ES-I3 (cell line): ENCODE results near the gene ABCB6.

Source experiments
- H3K36me3 ChIP-seq: 2 replicates; pipeline ENCODE4 v1.6.1; 2013; ENCODE audit warnings: mild to moderate bottlenecking, low read length, control low read depth, moderate library complexity; ENCODE audit not compliant: insufficient read depth
- H3K4me1 ChIP-seq: 2 replicates; pipeline ENCODE4 v1.6.1; 2013; ENCODE audit warnings: mild to moderate bottlenecking, control low read depth, low read length; ENCODE audit not compliant: insufficient read depth
- H3K9ac ChIP-seq: 2 replicates; pipeline ENCODE4 v1.6.1; 2013; ENCODE audit warnings: low read depth, mild to moderate bottlenecking, low read length, moderate library complexity
- H3K9me3 ChIP-seq: 2 replicates; pipeline ENCODE4 v1.6.1; 2013; ENCODE audit warnings: mild to moderate bottlenecking, low read length, moderate library complexity; ENCODE audit not compliant: control insufficient read depth, insufficient read depth

The ABCB6 gene

GRCh38 chr2:219250049-219250781, 31.5 kb upstream of the ABCB6 start:
- H3K9ac ChIP-seq = no peak overlapping the region
- 0 out of 2 replicates have a peak, but pooled peaks cover 6% of the 10 kb centered on the region for H3K36me3 ChIP-seq
- peaks cover 26% of the 10 kb centered on the region for H3K4me1 ChIP-seq
- H3K9me3 ChIP-seq = no peaks in the 10 kb centered on the region

GRCh38 chr2:219249203-219249980, 30.6 kb upstream of the ABCB6 start:
- peaks cover 31% of the 10 kb centered on the region for H3K4me1 ChIP-seq
- no peak overlapping the region for H3K9ac ChIP-seq
- no peaks in the 10 kb centered on the region for H3K9me3 ChIP-seq
- 0 out of 2 replicates have a peak, but pooled peaks cover 6% of the 10 kb centered on the region for H3K36me3 ChIP-seq

- Histone ChIP-seq H3K4me1 (peaks cover 32% of the 10 kb centered on the region), H3K9me3 (no peaks in the 10 kb centered on the region), H3K36me3 (0 out of 2 replicates have a peak, but pooled peaks cover 6% of the 10 kb centered on the region), H3K9ac (no peak overlapping the region)
Observed at GRCh38 chr2:219248845-219249202, 30.1 kb upstream of the ABCB6 start.

- H3K4me1 ChIP-seq = peaks cover 32% of the 10 kb centered on the region
- no peak overlapping the region for H3K9ac ChIP-seq
- no peaks in the 10 kb centered on the region for H3K9me3 ChIP-seq
- H3K36me3 ChIP-seq = 0 out of 2 replicates have a peak, but pooled peaks cover 6% of the 10 kb centered on the region
Observed at GRCh38 chr2:219247678-219248642, 29.2 kb upstream of the ABCB6 start.

GRCh38 chr2:219246559-219246958, 27.8 kb upstream of the ABCB6 start:
- Histone ChIP-seq H3K9me3 (no peaks in the 10 kb centered on the region), H3K9ac (no peak overlapping the region), H3K36me3 (0 out of 2 replicates have a peak, but pooled peaks cover 6% of the 10 kb centered on the region), H3K4me1 (peaks cover 23% of the 10 kb centered on the region)

GRCh38 chr2:219245899-219246230, 27.1 kb upstream of the ABCB6 start:
- Histone ChIP-seq H3K9me3 (no peaks in the 10 kb centered on the region), H3K36me3 (0 out of 2 replicates have a peak, but pooled peaks cover 6% of the 10 kb centered on the region), H3K4me1 (peaks cover 23% of the 10 kb centered on the region), H3K9ac (peak overlapping the region; percentile 79)

- Histone ChIP-seq H3K36me3 (0 out of 2 replicates have a peak, but pooled peaks cover 6% of the 10 kb centered on the region), H3K9ac (peak within 1 kb of the TSS; percentile 79), H3K9me3 (no peaks in the 10 kb centered on the region), H3K4me1 (peaks cover 23% of the 10 kb centered on the region)
Observed at GRCh38 chr2:219245148-219245898, 26.6 kb upstream of the ABCB6 start, which contains the start of the genes GLB1L and STK16. Gene GLB1L (minus strand): TSS chr2:219245444. CDS start chr2:219243573, 1,871 bp downstream. Gene STK16 (plus strand): TSS chr2:219245479. CDS start chr2:219246000, 521 bp downstream.

GRCh38 chr2:219244789-219245147, 26.0 kb upstream of the ABCB6 start:
- Histone ChIP-seq H3K36me3 (0 out of 2 replicates have a peak, but pooled peaks cover 6% of the 10 kb centered on the region), H3K9ac (peak overlapping the region; percentile 79; the same call in 1 of the 2 replicates), H3K4me1 (peaks cover 20% of the 10 kb centered on the region), H3K9me3 (no peaks in the 10 kb centered on the region)

GRCh38 chr2:219243291-219243761, 24.6 kb upstream of the ABCB6 start:
- peaks cover 10% of the 10 kb centered on the region for H3K4me1 ChIP-seq
- H3K9ac ChIP-seq = peak overlapping the region; percentile 12; the same call in 1 of the 2 replicates
- H3K9me3 ChIP-seq = no peaks in the 10 kb centered on the region
- H3K36me3 ChIP-seq = peaks cover 6% of the 10 kb centered on the region; the same call in 1 of the 2 replicates

- H3K9ac ChIP-seq = no peak overlapping the region
- no peaks in the 10 kb centered on the region for H3K4me1 ChIP-seq
- H3K9me3 ChIP-seq = no peaks in the 10 kb centered on the region
- peaks cover 23% of the 10 kb centered on the region for H3K36me3 ChIP-seq
Observed at GRCh38 chr2:219234331-219234730, 15.6 kb upstream of the ABCB6 start.

- H3K36me3 ChIP-seq = peaks cover 20% of the 10 kb centered on the region
- peaks cover 6% of the 10 kb centered on the region; the same call in 1 of the 2 replicates for H3K4me1 ChIP-seq
Observed at GRCh38 chr2:219230059-219230540, 11.3 kb upstream of the ABCB6 start.

GRCh38 chr2:219229305-219230058, 10.7 kb upstream of the ABCB6 start, which contains the start of the genes ANKZF1 and ATG9A:
Gene ANKZF1 (plus strand): TSS chr2:219229806. CDS start chr2:219230258, 452 bp downstream.
Gene ATG9A (minus strand): TSS chr2:219229636. CDS start chr2:219228024, 1,612 bp downstream.
- Histone ChIP-seq H3K36me3 (peaks cover 23% of the 10 kb centered on the region), H3K4me1 (peaks cover 6% of the 10 kb centered on the region; the same call in 1 of the 2 replicates), H3K9ac (peak within 1 kb of the TSS; percentile 96), H3K9me3 (no peaks in the 10 kb centered on the region)

More at GRCh38 chr2:219230059-219230540, 11.3 kb upstream of the ABCB6 start:
- H3K9ac ChIP-seq = peak overlapping the region; percentile 96
- no peaks in the 10 kb centered on the region for H3K9me3 ChIP-seq
